Measurements from ENCODE around the gene IDI1.

IDI1 gene

DNA sequence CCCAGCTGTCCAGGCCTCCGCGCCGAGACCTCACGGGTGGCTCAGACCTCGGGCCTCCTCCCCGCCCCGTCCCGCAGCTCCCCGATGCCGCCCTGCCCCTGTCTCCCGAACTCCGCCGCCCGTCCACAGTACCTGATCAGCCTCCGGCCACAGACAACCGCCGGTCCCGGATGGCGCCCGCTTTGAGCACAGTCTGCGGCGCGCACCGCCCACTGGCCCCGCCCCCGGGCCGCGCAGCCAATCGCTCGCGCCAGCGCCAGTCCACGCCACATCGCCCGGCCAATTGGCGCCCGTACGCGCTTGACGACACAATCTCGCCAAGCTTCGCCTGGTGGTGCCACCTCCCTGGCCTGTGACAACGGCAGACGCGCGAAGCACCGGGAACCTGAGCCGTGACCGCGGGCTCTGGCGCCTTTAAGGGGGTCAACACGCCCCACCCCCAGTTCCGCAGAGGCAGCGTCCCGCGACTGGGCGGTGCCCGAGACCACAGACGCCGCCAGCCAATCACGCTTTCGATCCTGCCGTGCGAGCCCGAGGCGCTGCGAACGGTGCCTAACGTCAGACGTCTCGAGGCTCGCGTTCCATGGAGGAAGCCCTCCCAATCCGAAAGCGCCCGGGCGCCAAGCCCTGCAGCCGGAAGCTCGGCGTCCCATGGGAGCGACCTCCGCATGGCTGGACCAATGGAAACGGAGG is at the start of gene IDI1:
Gene IDI1, minus strand, starts transcription at position 388 of the 693 bp plus-strand sequence. Its CDS starts 116 bp downstream, at position 272.
- WGBS (ENCODE audit: insufficient coverage, insufficient read length): no CpG with 5 or more reads among the region's 83 CpGs
- H3K9me3 ChIP-seq (ENCODE audit: control insufficient read depth, insufficient read depth, low read length): no peaks in the 10 kb centered on the region
- H3K27me3 ChIP-seq (ENCODE audit: control insufficient read depth, insufficient read depth, low read length): no peaks in the 10 kb centered on the region
- H3K27ac ChIP-seq (ENCODE audit: low read length): no peak within 1 kb of the TSS
- H3K4me1 ChIP-seq (ENCODE audit: control insufficient read depth, insufficient read depth, low read length): peaks cover 2% of the 10 kb centered on the region; the same call in 1 of the 2 replicates
- DNase-seq (ENCODE audit: low read depth, low spot score): peak; percentile 91
- peak within 1 kb of the TSS; percentile 96 for H3K4me3 ChIP-seq (ENCODE audit: low read length)
- no peaks in the 10 kb centered on the region for H3K36me3 ChIP-seq (ENCODE audit: control insufficient read depth, insufficient read depth, low read length)

DNA sequence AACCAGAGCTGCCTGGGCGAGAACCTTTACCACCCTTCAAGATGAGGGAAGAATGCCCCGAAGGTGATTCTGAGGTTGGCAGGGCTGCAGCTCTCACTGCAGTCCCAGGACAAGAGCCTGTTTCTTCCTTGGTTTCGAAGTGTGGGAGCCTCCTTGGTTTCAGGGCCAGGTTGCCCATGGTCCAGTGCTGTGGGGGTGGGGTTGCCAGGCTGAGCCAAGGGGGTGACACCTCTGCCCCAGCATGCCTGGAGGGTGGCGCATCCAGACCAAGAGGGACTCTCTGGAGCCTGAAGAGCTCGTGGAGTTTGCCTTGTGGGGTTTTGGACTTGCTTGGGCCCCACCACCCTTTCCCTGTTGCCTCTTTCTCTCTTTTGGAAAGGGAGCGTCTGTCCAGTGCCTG is 48.5 kb upstream of the IDI1 start:
- DNase-seq (ENCODE audit: low read depth, low spot score): no peak
- no peak overlapping the region for H3K4me3 ChIP-seq (ENCODE audit: low read length)
- no peaks in the 10 kb centered on the region for H3K27me3 ChIP-seq (ENCODE audit: control insufficient read depth, insufficient read depth, low read length)
- no peak overlapping the region for H3K27ac ChIP-seq (ENCODE audit: low read length)
- no peaks in the 10 kb centered on the region for H3K4me1 ChIP-seq (ENCODE audit: control insufficient read depth, insufficient read depth, low read length)
- no peaks in the 10 kb centered on the region for H3K9me3 ChIP-seq (ENCODE audit: control insufficient read depth, insufficient read depth, low read length)
- H3K36me3 ChIP-seq (ENCODE audit: control insufficient read depth, insufficient read depth, low read length): 0 out of 2 replicates have a peak, but pooled peaks cover 7% of the 10 kb centered on the region
- no CpG with 5 or more reads among the region's 6 CpGs for WGBS (ENCODE audit: insufficient coverage, insufficient read length)

DNA sequence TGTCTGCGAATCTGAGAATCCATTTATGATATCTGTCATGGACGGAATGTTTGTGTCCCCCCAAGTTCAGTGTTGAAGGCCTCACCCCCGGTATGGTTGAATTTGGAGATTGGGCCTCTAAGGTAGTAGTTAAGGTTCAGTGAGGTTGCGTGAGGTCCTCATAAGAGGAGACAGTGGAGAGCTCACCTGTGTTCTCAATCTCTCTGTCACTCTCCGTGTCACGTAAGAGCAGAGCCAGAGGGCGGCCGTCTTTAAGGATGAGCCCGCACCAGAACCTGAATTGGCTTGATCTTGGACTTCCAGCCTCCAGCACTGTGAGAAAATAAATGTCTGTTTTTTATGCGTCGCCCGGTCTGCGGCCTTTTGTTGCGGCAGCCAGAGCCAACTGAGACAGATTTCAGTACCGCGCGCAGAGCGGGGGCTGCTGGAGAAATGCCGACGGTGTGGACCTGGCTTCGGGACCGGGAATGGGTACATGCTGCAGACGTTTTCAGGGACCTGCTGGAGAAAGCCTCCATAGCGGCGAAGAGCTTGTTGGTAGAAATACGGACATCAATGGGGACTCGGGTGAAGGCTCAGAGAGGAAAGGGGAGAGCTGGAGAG is 47.5 kb upstream of the IDI1 start:
- Histone ChIP-seq H3K4me1 (ENCODE audit: control insufficient read depth, insufficient read depth, low read length) (no peaks in the 10 kb centered on the region), H3K27me3 (ENCODE audit: control insufficient read depth, insufficient read depth, low read length) (no peaks in the 10 kb centered on the region), H3K27ac (ENCODE audit: low read length) (no peak overlapping the region), H3K9me3 (ENCODE audit: control insufficient read depth, insufficient read depth, low read length) (no peaks in the 10 kb centered on the region), H3K4me3 (ENCODE audit: low read length) (no peak overlapping the region), H3K36me3 (ENCODE audit: control insufficient read depth, insufficient read depth, low read length) (peaks cover 7% of the 10 kb centered on the region; the same call in 1 of the 2 replicates)
- no peak for DNase-seq (ENCODE audit: low read depth, low spot score)
- WGBS (ENCODE audit: insufficient coverage, insufficient read length): no CpG with 5 or more reads among the region's 27 CpGs

GRCh38 chr10:1095498-1095897 is 46.6 kb upstream of the IDI1 start:
- H3K4me1 ChIP-seq (ENCODE audit: control insufficient read depth, insufficient read depth, low read length): no peaks in the 10 kb centered on the region

GRCh38 chr10:1094112-1095057 is 45.5 kb upstream of the IDI1 start:
- no peak for DNase-seq (ENCODE audit: low read depth, low spot score)
- Histone ChIP-seq H3K4me3 (ENCODE audit: low read length) (no peak overlapping the region), H3K27ac (ENCODE audit: low read length) (no peak overlapping the region), H3K27me3 (ENCODE audit: control insufficient read depth, insufficient read depth, low read length) (no peaks in the 10 kb centered on the region), H3K9me3 (ENCODE audit: control insufficient read depth, insufficient read depth, low read length) (no peaks in the 10 kb centered on the region), H3K36me3 (ENCODE audit: control insufficient read depth, insufficient read depth, low read length) (peaks cover 11% of the 10 kb centered on the region; the same call in 1 of the 2 replicates), H3K4me1 (ENCODE audit: control insufficient read depth, insufficient read depth, low read length) (no peaks in the 10 kb centered on the region)
- 94% methylated on average over 3 of the region's 15 CpGs for WGBS (ENCODE audit: insufficient coverage, insufficient read length)

More at GRCh38 chr10:1095498-1095897, 46.6 kb upstream of the IDI1 start:
- H3K27ac ChIP-seq (ENCODE audit: low read length): no peak overlapping the region
- H3K4me3 ChIP-seq (ENCODE audit: low read length): no peak overlapping the region
- H3K9me3 ChIP-seq (ENCODE audit: control insufficient read depth, insufficient read depth, low read length): no peaks in the 10 kb centered on the region
- peaks cover 11% of the 10 kb centered on the region; the same call in 1 of the 2 replicates for H3K36me3 ChIP-seq (ENCODE audit: control insufficient read depth, insufficient read depth, low read length)
- no peak for DNase-seq (ENCODE audit: low read depth, low spot score)
- WGBS (ENCODE audit: insufficient coverage, insufficient read length): no CpG with 5 or more reads among the region's 12 CpGs
- no peaks in the 10 kb centered on the region for H3K27me3 ChIP-seq (ENCODE audit: control insufficient read depth, insufficient read depth, low read length)

DNA sequence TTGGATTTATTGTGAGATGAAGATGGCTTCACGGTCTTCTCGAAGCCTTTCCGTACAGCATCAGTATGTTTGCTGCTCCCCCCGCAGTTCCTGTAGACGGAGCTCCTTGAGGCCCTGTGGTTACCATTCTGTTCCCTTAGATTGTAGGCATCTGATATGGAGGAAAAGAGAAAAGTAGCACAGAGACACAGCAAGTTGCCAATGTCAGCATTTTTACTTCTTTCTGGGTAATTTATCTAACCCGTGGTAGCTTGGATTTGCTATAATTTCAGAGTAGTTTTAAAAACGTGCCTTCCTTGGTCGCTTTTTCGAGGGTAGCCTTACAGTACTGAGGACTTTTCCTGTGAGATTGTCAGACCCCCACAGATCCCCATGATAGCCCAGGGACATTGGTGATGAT is 44.8 kb upstream of the IDI1 start:
- no peak for DNase-seq (ENCODE audit: low read depth, low spot score)
- H3K27me3 ChIP-seq (ENCODE audit: control insufficient read depth, insufficient read depth, low read length): no peaks in the 10 kb centered on the region
- H3K4me3 ChIP-seq (ENCODE audit: low read length): no peak overlapping the region
- no peak overlapping the region for H3K27ac ChIP-seq (ENCODE audit: low read length)
- no CpG with 5 or more reads among the region's 9 CpGs for WGBS (ENCODE audit: insufficient coverage, insufficient read length)
- peaks cover 11% of the 10 kb centered on the region; the same call in 1 of the 2 replicates for H3K36me3 ChIP-seq (ENCODE audit: control insufficient read depth, insufficient read depth, low read length)
- H3K4me1 ChIP-seq (ENCODE audit: control insufficient read depth, insufficient read depth, low read length): no peaks in the 10 kb centered on the region
- H3K9me3 ChIP-seq (ENCODE audit: control insufficient read depth, insufficient read depth, low read length): no peaks in the 10 kb centered on the region

DNA sequence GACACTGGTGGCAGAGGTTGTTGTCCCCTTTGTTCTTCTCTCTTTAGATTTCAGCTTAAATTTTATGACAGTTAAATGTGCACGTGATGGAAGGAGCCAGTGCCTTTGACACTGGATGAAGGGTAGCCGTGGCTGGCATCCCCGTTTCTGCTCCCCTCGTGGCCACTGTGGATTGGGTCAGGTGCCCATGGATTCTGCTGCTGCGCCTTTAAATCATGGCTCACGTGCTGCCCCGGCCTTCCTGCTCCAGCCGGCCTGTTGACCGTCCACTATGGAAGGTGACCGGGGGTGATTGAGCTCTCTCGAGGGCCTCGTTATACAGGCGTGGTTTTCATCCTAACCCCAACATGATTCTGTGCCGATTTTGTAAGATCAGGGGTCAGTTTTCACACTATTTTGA is 41.8 kb upstream of the IDI1 start:
- no peak for DNase-seq (ENCODE audit: low read depth, low spot score)
- H3K27ac ChIP-seq (ENCODE audit: low read length): no peak overlapping the region
- WGBS (ENCODE audit: insufficient coverage, insufficient read length): no CpG with 5 or more reads among the region's 14 CpGs
- H3K4me3 ChIP-seq (ENCODE audit: low read length): no peak overlapping the region
- no peaks in the 10 kb centered on the region for H3K27me3 ChIP-seq (ENCODE audit: control insufficient read depth, insufficient read depth, low read length)
- no peaks in the 10 kb centered on the region for H3K9me3 ChIP-seq (ENCODE audit: control insufficient read depth, insufficient read depth, low read length)
- peaks cover 7% of the 10 kb centered on the region; the same call in 1 of the 2 replicates for H3K36me3 ChIP-seq (ENCODE audit: control insufficient read depth, insufficient read depth, low read length)
- H3K4me1 ChIP-seq (ENCODE audit: control insufficient read depth, insufficient read depth, low read length): no peaks in the 10 kb centered on the region

DNA sequence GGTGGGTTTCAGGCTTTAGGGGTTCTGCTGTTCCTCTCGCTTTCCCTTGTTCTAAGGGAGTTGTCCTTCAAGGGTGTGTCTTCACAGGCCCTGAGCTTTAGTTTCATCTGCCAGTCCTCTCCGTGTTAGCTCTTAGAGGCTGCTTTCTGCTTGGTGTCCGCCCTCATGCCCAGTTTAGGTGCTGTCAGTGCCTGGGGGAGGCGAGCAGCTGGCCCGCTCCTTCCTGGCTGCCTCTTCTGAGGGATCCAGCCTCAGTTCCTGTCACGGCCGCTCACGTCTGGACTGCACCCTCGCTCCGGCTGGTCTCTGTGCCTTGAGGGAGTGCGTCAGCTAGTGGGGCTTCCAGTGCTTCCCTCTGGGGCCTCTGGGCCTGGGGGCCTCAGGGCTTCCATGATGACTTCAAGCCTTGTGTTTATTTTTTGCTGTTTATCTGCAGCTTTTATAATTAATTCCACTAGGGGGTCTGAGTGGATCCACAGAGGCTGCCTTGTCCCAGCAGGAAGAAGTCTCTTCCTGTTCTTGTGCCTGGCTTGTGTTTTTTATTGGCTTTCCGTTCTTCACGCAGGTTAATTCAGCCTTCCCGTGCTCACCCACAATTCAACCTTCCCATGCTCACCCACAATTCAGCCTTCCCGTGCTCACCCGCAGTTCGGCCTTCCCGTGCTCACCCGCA is 40.2 kb upstream of the IDI1 start:
- Histone ChIP-seq H3K36me3 (ENCODE audit: control insufficient read depth, insufficient read depth, low read length) (peaks cover 12% of the 10 kb centered on the region; the same call in 1 of the 2 replicates), H3K27ac (ENCODE audit: low read length) (no peak overlapping the region), H3K4me1 (ENCODE audit: control insufficient read depth, insufficient read depth, low read length) (no peaks in the 10 kb centered on the region), H3K27me3 (ENCODE audit: control insufficient read depth, insufficient read depth, low read length) (no peaks in the 10 kb centered on the region), H3K4me3 (ENCODE audit: low read length) (no peak overlapping the region), H3K9me3 (ENCODE audit: control insufficient read depth, insufficient read depth, low read length) (no peaks in the 10 kb centered on the region)
- no peak for DNase-seq (ENCODE audit: low read depth, low spot score)
- WGBS (ENCODE audit: insufficient coverage, insufficient read length): no CpG with 5 or more reads among the region's 19 CpGs

- Histone ChIP-seq H3K27me3 (ENCODE audit: control insufficient read depth, insufficient read depth, low read length) (no peaks in the 10 kb centered on the region), H3K36me3 (ENCODE audit: control insufficient read depth, insufficient read depth, low read length) (peaks cover 12% of the 10 kb centered on the region; the same call in 1 of the 2 replicates), H3K9me3 (ENCODE audit: control insufficient read depth, insufficient read depth, low read length) (no peaks in the 10 kb centered on the region), H3K4me1 (ENCODE audit: control insufficient read depth, insufficient read depth, low read length) (no peaks in the 10 kb centered on the region), H3K4me3 (ENCODE audit: low read length) (no peak overlapping the region), H3K27ac (ENCODE audit: low read length) (no peak overlapping the region)
- DNase-seq (ENCODE audit: low read depth, low spot score): no peak
- WGBS (ENCODE audit: insufficient coverage, insufficient read length): no CpG with 5 or more reads among the region's 13 CpGs
Measured at GRCh38 chr10:1086787-1087186, 37.9 kb upstream of the IDI1 start.

DNA sequence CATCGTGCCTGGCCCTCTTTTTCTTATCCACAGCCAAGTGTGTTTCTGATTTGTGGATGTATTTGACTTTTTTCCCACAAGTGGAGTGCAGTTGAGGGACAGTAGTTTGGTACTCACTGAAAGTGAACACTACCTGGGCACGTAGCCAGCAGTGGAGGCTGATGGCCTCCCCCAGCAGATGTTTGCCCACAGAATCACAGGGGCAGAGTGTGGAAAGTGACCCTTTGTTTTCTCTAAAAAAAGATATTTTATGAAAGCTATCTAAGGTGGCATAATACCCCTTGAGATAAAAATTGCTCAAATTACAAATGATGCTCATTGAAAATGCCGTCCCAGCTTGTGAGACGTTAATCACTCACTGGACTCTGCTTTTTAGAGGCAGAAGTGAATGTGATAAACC is 36.3 kb upstream of the IDI1 start:
- H3K27ac ChIP-seq (ENCODE audit: low read length): no peak overlapping the region
- no peak overlapping the region for H3K4me3 ChIP-seq (ENCODE audit: low read length)
- H3K27me3 ChIP-seq (ENCODE audit: control insufficient read depth, insufficient read depth, low read length): no peaks in the 10 kb centered on the region
- WGBS (ENCODE audit: insufficient coverage, insufficient read length): no CpG with 5 or more reads among the region's 4 CpGs
- no peaks in the 10 kb centered on the region for H3K4me1 ChIP-seq (ENCODE audit: control insufficient read depth, insufficient read depth, low read length)
- H3K9me3 ChIP-seq (ENCODE audit: control insufficient read depth, insufficient read depth, low read length): no peaks in the 10 kb centered on the region
- DNase-seq (ENCODE audit: low read depth, low spot score): no peak
- H3K36me3 ChIP-seq (ENCODE audit: control insufficient read depth, insufficient read depth, low read length): peaks cover 4% of the 10 kb centered on the region; the same call in 1 of the 2 replicates
